ENCODE results near the gene CASK.

GRCh38 chrX:41516456-41516855 lies 406.9 kb downstream of the CASK start:
- TF ChIP-seq, protein P1, sequence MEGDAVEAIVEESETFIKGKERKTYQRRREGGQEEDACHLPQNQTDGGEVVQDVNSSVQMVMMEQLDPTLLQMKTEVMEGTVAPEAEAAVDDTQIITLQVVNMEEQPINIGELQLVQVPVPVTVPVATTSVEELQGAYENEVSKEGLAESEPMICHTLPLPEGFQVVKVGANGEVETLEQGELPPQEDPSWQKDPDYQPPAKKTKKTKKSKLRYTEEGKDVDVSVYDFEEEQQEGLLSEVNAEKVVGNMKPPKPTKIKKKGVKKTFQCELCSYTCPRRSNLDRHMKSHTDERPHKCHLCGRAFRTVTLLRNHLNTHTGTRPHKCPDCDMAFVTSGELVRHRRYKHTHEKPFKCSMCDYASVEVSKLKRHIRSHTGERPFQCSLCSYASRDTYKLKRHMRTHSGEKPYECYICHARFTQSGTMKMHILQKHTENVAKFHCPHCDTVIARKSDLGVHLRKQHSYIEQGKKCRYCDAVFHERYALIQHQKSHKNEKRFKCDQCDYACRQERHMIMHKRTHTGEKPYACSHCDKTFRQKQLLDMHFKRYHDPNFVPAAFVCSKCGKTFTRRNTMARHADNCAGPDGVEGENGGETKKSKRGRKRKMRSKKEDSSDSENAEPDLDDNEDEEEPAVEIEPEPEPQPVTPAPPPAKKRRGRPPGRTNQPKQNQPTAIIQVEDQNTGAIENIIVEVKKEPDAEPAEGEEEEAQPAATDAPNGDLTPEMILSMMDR (IDR thresholded peaks at IDR 0.05) = no peak
- no peak for TF ChIP-seq POLR2A (IDR thresholded peaks at IDR 0.05)

Measured in thyroid gland (tissue), 4 donors.